OCI-LY7 (cell line): Measurements from ENCODE around the gene IRAK1.

ENCODE experiments used
- EZH2phosphoT487 ChIP-seq: fragments of 200-600 bp; sonication (generic); IDR thresholded peaks from 2 replicates; pipeline ENCODE4 v1.6.1; 2018; ENCODE audit warnings: low read depth, borderline replicate concordance, mild to moderate bottlenecking, mixed run types, antibody characterized with exemption, low read length, moderate library complexity, mixed read lengths
- TF ChIP-seq, protein P1 (sequence below): fragments of 200-600 bp; sonication (generic); conservative IDR thresholded peaks from 2 replicates; pipeline ENCODE4 v1.5.1; 2014; ENCODE audit warnings: mild to moderate bottlenecking, antibody characterized with exemption, low read length, moderate library complexity, mixed read lengths

DNA sequence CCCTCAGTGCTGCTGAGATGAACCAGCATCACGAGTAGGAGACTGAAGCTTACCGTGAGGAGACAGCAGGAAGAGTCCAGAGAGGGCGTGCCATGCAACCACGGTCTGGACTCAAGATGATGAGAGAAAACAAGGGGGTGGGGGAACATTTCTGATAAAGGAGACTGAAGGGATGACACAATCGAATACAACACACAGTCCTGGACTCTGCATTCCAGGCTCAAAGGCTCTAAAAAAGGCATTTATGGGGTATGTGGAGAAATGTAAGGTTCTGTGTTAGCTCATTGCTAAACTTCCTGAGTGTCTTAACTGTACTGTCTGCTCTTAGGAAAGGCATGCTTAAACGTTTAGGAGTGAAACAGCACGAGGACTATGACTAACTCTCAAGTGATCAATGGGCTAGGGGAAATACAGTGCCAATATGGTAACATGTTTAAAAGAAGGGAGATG lies 20.6 kb upstream of the IRAK1 start:
- TF ChIP-seq, protein P1, sequence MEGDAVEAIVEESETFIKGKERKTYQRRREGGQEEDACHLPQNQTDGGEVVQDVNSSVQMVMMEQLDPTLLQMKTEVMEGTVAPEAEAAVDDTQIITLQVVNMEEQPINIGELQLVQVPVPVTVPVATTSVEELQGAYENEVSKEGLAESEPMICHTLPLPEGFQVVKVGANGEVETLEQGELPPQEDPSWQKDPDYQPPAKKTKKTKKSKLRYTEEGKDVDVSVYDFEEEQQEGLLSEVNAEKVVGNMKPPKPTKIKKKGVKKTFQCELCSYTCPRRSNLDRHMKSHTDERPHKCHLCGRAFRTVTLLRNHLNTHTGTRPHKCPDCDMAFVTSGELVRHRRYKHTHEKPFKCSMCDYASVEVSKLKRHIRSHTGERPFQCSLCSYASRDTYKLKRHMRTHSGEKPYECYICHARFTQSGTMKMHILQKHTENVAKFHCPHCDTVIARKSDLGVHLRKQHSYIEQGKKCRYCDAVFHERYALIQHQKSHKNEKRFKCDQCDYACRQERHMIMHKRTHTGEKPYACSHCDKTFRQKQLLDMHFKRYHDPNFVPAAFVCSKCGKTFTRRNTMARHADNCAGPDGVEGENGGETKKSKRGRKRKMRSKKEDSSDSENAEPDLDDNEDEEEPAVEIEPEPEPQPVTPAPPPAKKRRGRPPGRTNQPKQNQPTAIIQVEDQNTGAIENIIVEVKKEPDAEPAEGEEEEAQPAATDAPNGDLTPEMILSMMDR: no peak
- no peak for TF ChIP-seq EZH2phosphoT487
